Peyer's patch (tissue), 4 donors: Measurements from ENCODE around the gene AGER.

Experiments used
- POLR2A ChIP-seq, 2 donors: fragments of 450-650 bp; IDR thresholded peaks; one replicate each; pipeline ENCODE4 v1.5.1; 2017; ENCODE audit warnings: antibody characterized with exemption in 2 of 2, mild to moderate bottlenecking in 2 of 2, moderate library complexity in 2 of 2
- TF ChIP-seq, protein P1 (sequence below), 6 experiments: fragments of 450-650 bp in 4 of 6; fragments of 200-600 bp in 2 of 6; sonication (generic) in 1 of 6; IDR thresholded peaks; one replicate each; pipeline ENCODE4 v1.5.1; 2017 to 2019; ENCODE audit warnings: antibody characterized with exemption in 6 of 6, mild to moderate bottlenecking in 3 of 6, moderate library complexity in 1 of 6

DNA sequence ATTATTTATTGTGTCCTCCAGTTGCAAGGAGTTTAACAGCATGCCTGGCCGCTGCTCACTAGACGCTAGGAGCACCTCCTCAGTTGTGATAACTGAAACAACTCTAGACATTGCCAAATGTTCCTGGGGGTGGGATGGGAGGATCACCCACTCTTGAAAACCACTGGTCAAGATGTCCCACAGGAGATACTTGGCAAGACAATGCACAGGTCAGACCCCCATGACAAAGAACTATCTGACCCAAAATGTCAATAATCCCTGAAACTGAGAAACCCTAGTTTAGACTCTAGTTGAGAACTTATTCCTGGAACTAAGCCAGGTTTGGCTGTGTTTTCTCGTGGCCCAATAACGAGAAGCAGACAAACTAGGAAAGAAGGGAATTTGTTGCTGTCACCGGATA is 44.5 kb downstream of the AGER start:
- TF ChIP-seq, protein P1, sequence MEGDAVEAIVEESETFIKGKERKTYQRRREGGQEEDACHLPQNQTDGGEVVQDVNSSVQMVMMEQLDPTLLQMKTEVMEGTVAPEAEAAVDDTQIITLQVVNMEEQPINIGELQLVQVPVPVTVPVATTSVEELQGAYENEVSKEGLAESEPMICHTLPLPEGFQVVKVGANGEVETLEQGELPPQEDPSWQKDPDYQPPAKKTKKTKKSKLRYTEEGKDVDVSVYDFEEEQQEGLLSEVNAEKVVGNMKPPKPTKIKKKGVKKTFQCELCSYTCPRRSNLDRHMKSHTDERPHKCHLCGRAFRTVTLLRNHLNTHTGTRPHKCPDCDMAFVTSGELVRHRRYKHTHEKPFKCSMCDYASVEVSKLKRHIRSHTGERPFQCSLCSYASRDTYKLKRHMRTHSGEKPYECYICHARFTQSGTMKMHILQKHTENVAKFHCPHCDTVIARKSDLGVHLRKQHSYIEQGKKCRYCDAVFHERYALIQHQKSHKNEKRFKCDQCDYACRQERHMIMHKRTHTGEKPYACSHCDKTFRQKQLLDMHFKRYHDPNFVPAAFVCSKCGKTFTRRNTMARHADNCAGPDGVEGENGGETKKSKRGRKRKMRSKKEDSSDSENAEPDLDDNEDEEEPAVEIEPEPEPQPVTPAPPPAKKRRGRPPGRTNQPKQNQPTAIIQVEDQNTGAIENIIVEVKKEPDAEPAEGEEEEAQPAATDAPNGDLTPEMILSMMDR (IDR thresholded peaks at IDR 0.05) = no peak
- TF ChIP-seq POLR2A (IDR thresholded peaks at IDR 0.05) = no peak
